C4-2B (cell line): ENCODE data around the gene VHLL.

Experiments
- CTCF ChIP-seq: fragments of 450-650 bp; conservative IDR thresholded peaks from 2 replicates; pipeline ENCODE4 v1.5.1; 2017; ENCODE audit warnings: mild to moderate bottlenecking
- ZFX ChIP-seq: fragments of 450-650 bp; IDR thresholded peaks from 2 replicates; pipeline ENCODE4 v1.6.1; 2017

GRCh38 chr1:156266051-156266450 lies 33.1 kb downstream of the VHLL start:
- TF ChIP-seq CTCF (no peak), ZFX (no peak)
